ENCODE results near the gene SNAPC1.

GRCh38 chr14:61813096-61813606 lies 50.9 kb downstream of the SNAPC1 start:
- TF ChIP-seq CTCF (IDR thresholded peaks at IDR 0.05) (no peak), POLR2A (IDR thresholded peaks at IDR 0.05) (no peak)
